ENCODE data around the gene CPN2. TPM values are rescaled to one million over a fixed set of nuclear protein-coding genes. Genes with fewer than 3 reads are reported as not detected.

Gene CPN2
- total and polyA plus RNA-seq, 2 of the 13 experiments (the other 11 are each of a cell fraction or from before 2014, with no cell fraction given), result 26.7 to 27.7 TPM

- no TSS peak for BruUV-seq (replicated peaks)
- no peak overlapping the region for H3K9ac ChIP-seq (ENCODE audit: insufficient read depth, low read depth, low read length)
- in situ Hi-C loops (cut with HindIII; ENCODE audit: extremely low pct_ligation_motif_present, low pct_unique_long_range_greater_than_20kb) (loop anchor here (25.0 kb wide), 1 partner anchor 639 kb away; no protein-coding TSS in a partner anchor), intact Hi-C loops (cut with micrococcal nuclease; ENCODE audit: unreplicated experiment) (no loop called here)
- CTCF ChIA-PET (ENCODE audit: low intra/inter-chr PET ratio, low total read pairs), result no interaction called here
- H3K27ac ChIP-seq (ENCODE audit: extremely low read length, insufficient read depth, low read length), result no peak overlapping the region
- peaks cover 4 to 25% of the 10 kb centered on the region in 2 experiments; a peak in 3 of 5 replicates for H3K27me3 ChIP-seq (ENCODE audit: control insufficient read depth in 1 of 2, insufficient read depth in 2 of 2, low read length in 2 of 2)
- no peaks in the 10 kb centered on the region for H4K20me1 ChIP-seq (ENCODE audit: insufficient read depth, low read length)
- peaks cover 23% of the 10 kb centered on the region for H3K4me1 ChIP-seq (ENCODE audit: insufficient read depth, low read length)
- no peak overlapping the region for H3K4me2 ChIP-seq (ENCODE audit: low read depth, low read length)
- TF ChIP-seq NFYB (CRISPR knock-in tag; IDR thresholded peaks at IDR 0.05), result no peak
- TF ChIP-seq ZC3H13 (CRISPR knock-in tag; IDR thresholded peaks at IDR 0.05), result no peak
- no peak for TF ChIP-seq ZBTB8A (CRISPR knock-in tag; IDR thresholded peaks at IDR 0.05; ENCODE audit: borderline replicate concordance, low read depth)
- no peak for TF ChIP-seq IRF2 (CRISPR knock-in tag; IDR thresholded peaks at IDR 0.05)
- TF ChIP-seq SYNCRIP (IDR thresholded peaks at IDR 0.05; ENCODE audit: insufficient read depth, low read depth, low read length), result no peak
- no peak for TF ChIP-seq ZNF782 (CRISPR knock-in tag; IDR thresholded peaks at IDR 0.05; ENCODE audit: borderline replicate concordance)
- no peak for TF ChIP-seq HINFP (CRISPR knock-in tag; IDR thresholded peaks at IDR 0.05; ENCODE audit: low read depth)
- TF ChIP-seq ZFY (CRISPR knock-in tag; IDR thresholded peaks at IDR 0.05), result no peak
- no peak for TF ChIP-seq LBX2 (CRISPR knock-in tag; IDR thresholded peaks at IDR 0.05; ENCODE audit: borderline replicate concordance)
- TF ChIP-seq ARHGAP35 (CRISPR knock-in tag; IDR thresholded peaks at IDR 0.05; ENCODE audit: borderline replicate concordance), result no peak
- no peak for TF ChIP-seq ZNF570 (CRISPR knock-in tag; IDR thresholded peaks at IDR 0.05; ENCODE audit: borderline replicate concordance)
- no peak for TF ChIP-seq ZNF224 (CRISPR knock-in tag; IDR thresholded peaks at IDR 0.05)
- TF ChIP-seq PBX3 (CRISPR knock-in tag; IDR thresholded peaks at IDR 0.05; ENCODE audit: borderline replicate concordance), result no peak
- TF ChIP-seq ZNF777 (CRISPR knock-in tag; IDR thresholded peaks at IDR 0.05), result no peak
- TF ChIP-seq MEIS1 (CRISPR knock-in tag; IDR thresholded peaks at IDR 0.05; ENCODE audit: borderline replicate concordance), result no peak
- no peaks in the 10 kb centered on the region for H3K36me3 ChIP-seq (replicated peaks in 1 of 2; ENCODE audit: control insufficient read depth in 1 of 2, insufficient read depth in 2 of 2, low read length in 2 of 2)
- H3K9me3 ChIP-seq (ENCODE audit: low read length), result no peaks in the 10 kb centered on the region
- POLR2A ChIA-PET, result no interaction called here
- no peak for DNase-seq (ENCODE audit: low spot score)
- H3K4me3 ChIP-seq (replicated peaks in 1 of 3; ENCODE audit: insufficient read depth in 1 of 3, low read depth in 2 of 3, low read length in 3 of 3), result no peak overlapping the region
- ATAC-seq, result no peak
- no peak overlapping the region for H2AFZ ChIP-seq (ENCODE audit: low read length)
- 83% methylated on average over 6 of the region's 6 CpGs for WGBS (ENCODE audit: low lambda C conversion rate)
- no peak for FAIRE-seq
- H3K79me2 ChIP-seq (ENCODE audit: insufficient read depth, low read length), result no peaks in the 10 kb centered on the region
Observed at GRCh38 chr3:194300936-194301335, 50.2 kb downstream of the CPN2 start.
